Measurements from ENCODE around the gene MLANA. TPM values are rescaled to one million over a fixed set of nuclear protein-coding genes. Genes with fewer than 3 reads are reported as not detected.

Gene MLANA
- total RNA-seq, 2 experiments from 2014 or later: not detected

- H3K27ac ChIP-seq (ENCODE audit: low read depth in 1 of 2, low read length in 2 of 2): no peak overlapping the region
- Mint-ChIP-seq H3K9me3 (no peaks in the 10 kb centered on the region), H3K4me1 (ENCODE audit: low read depth) (no peaks in the 10 kb centered on the region), H3K27me3 (no peaks in the 10 kb centered on the region), H3K36me3 (ENCODE audit: low read depth) (peaks cover 58% of the 10 kb centered on the region), H3K27ac (no peak overlapping the region), H3K4me3 (no peak overlapping the region)
- no peaks in the 10 kb centered on the region for H3K9me3 ChIP-seq (ENCODE audit: control insufficient read depth in 1 of 2, insufficient read depth in 1 of 2, low read length in 2 of 2)
- DNase-seq: no peak
- CTCF ChIA-PET: no interaction called here
- H3K4me3 ChIP-seq (ENCODE audit: low read length): no peak overlapping the region
- H3K27me3 ChIP-seq (ENCODE audit: control insufficient read depth in 1 of 2, insufficient read depth in 2 of 2, low read length in 2 of 2): no peaks in the 10 kb centered on the region
- ATAC-seq (ENCODE audit: poor library complexity): no peak
- intact Hi-C loops (cut with DNase I, micrococcal nuclease): no loop called here
- no peaks in the 10 kb centered on the region for H3K4me1 ChIP-seq (ENCODE audit: insufficient read depth, low read length)
- H3K36me3 ChIP-seq (ENCODE audit: insufficient read depth, low read length): peaks cover 19% of the 10 kb centered on the region
- TF ChIP-seq, protein P1, sequence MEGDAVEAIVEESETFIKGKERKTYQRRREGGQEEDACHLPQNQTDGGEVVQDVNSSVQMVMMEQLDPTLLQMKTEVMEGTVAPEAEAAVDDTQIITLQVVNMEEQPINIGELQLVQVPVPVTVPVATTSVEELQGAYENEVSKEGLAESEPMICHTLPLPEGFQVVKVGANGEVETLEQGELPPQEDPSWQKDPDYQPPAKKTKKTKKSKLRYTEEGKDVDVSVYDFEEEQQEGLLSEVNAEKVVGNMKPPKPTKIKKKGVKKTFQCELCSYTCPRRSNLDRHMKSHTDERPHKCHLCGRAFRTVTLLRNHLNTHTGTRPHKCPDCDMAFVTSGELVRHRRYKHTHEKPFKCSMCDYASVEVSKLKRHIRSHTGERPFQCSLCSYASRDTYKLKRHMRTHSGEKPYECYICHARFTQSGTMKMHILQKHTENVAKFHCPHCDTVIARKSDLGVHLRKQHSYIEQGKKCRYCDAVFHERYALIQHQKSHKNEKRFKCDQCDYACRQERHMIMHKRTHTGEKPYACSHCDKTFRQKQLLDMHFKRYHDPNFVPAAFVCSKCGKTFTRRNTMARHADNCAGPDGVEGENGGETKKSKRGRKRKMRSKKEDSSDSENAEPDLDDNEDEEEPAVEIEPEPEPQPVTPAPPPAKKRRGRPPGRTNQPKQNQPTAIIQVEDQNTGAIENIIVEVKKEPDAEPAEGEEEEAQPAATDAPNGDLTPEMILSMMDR (IDR thresholded peaks at IDR 0.05): no peak
- POLR2A ChIA-PET: no interaction called here
Measured at GRCh38 chr9:5908918-5909317, 18.2 kb downstream of the MLANA start.

DNA sequence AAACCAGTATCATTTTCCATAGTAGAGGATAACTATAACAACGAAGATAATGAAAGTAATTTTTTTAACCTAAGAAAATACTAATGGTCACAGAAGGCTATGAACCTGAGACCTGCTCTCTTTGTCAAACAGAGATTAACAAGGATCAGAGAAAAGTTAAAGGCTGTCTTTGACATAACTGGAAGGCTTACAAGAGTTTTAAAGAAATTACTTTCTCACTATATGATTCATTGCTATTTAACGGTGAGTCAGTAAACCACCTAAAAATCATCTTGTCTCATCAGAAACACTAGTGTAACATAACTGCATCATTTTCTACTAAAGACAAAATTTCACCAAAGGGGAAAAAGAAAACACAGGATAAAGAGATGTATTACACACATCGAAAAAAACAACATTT, 19.3 kb downstream of the MLANA start:
- intact Hi-C loops (cut with DNase I, micrococcal nuclease): no loop called here
- H3K36me3 ChIP-seq (ENCODE audit: insufficient read depth, low read length): peaks cover 16% of the 10 kb centered on the region
- H3K9me3 ChIP-seq (ENCODE audit: control insufficient read depth in 1 of 2, insufficient read depth in 1 of 2, low read length in 2 of 2): no peaks in the 10 kb centered on the region
- Mint-ChIP-seq H3K27me3 (no peaks in the 10 kb centered on the region), H3K4me1 (ENCODE audit: low read depth) (no peaks in the 10 kb centered on the region), H3K36me3 (ENCODE audit: low read depth) (peaks cover 51% of the 10 kb centered on the region), H3K27ac (no peak overlapping the region), H3K9me3 (no peaks in the 10 kb centered on the region), H3K4me3 (no peak overlapping the region)
- no peak overlapping the region for H3K4me3 ChIP-seq (ENCODE audit: low read length)
- no peak for DNase-seq
- H3K27ac ChIP-seq (ENCODE audit: low read depth in 1 of 2, low read length in 2 of 2): no peak overlapping the region
- no peak for ATAC-seq (ENCODE audit: poor library complexity)
- H3K4me1 ChIP-seq (ENCODE audit: insufficient read depth, low read length): no peaks in the 10 kb centered on the region
- H3K27me3 ChIP-seq (ENCODE audit: control insufficient read depth in 1 of 2, insufficient read depth in 2 of 2, low read length in 2 of 2): no peaks in the 10 kb centered on the region
- TF ChIP-seq, protein P1 (IDR thresholded peaks at IDR 0.05): no peak
- ChIA-PET CTCF (no interaction called here), POLR2A (no interaction called here)

DNA sequence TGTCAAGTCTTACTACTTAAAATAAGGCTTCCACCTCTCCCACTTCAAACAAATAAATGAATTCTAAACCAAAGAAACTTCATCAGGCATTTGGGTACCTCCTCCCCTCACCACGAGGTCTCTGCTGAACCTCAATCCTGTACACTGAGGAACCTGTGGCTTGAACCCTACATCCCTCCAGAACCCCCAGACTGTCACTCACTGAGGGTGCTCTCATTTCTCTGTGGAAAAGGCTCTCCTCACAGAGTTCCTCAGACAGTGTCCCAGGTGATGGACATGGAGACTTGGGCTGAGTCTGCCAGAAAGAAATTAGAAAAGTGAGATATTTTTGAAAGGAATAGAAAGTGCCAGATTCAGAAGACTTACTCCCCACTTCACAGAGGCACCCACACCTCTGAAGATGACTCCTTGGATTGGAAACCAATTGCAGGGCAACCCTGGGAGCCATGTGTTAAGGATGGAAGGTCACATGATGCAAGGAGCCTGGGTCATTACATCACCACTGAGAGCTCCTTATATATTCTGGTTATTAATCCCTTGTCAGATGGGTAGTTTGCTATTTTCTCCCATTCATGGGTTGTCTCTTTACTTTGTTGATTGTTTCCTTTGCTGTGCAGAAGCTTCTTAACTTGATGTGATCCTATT, 19.8 kb downstream of the MLANA start:
- Histone ChIP-seq H3K9me3 (ENCODE audit: control insufficient read depth in 1 of 2, insufficient read depth in 1 of 2, low read length in 2 of 2) (no peaks in the 10 kb centered on the region), H3K27me3 (ENCODE audit: control insufficient read depth in 1 of 2, insufficient read depth in 2 of 2, low read length in 2 of 2) (no peaks in the 10 kb centered on the region), H3K27ac (ENCODE audit: low read depth in 1 of 2, low read length in 2 of 2) (no peak overlapping the region), H3K4me1 (ENCODE audit: insufficient read depth, low read length) (no peaks in the 10 kb centered on the region), H3K36me3 (ENCODE audit: insufficient read depth, low read length) (peaks cover 11% of the 10 kb centered on the region), H3K4me3 (ENCODE audit: low read length) (no peak overlapping the region)
- ATAC-seq (ENCODE audit: poor library complexity) (no peak), DNase-seq (no peak)
- CTCF ChIA-PET: no interaction called here
- H3K4me1 Mint-ChIP-seq (ENCODE audit: low read depth): no peaks in the 10 kb centered on the region
- no peak overlapping the region for H3K4me3 Mint-ChIP-seq
- TF ChIP-seq, protein P1 (IDR thresholded peaks at IDR 0.05): no peak
- H3K27me3 Mint-ChIP-seq: no peaks in the 10 kb centered on the region
- intact Hi-C loops (cut with DNase I, micrococcal nuclease): no loop called here
- H3K9me3 Mint-ChIP-seq: no peaks in the 10 kb centered on the region
- H3K27ac Mint-ChIP-seq: no peak overlapping the region
- peaks cover 46% of the 10 kb centered on the region for H3K36me3 Mint-ChIP-seq (ENCODE audit: low read depth)
- POLR2A ChIA-PET: no interaction called here
